HG03565 (cell line): ENCODE data around the gene RCAN2.
A peak's percentile ranks its signal among the peaks of the same experiment; 100 is the strongest.

Experiments
- ATAC-seq: cut with Tn5 transposase; IDR thresholded peaks from one replicate; pipeline ENCODE4 v1.9.1; 2021; ENCODE audit warnings: mild to moderate bottlenecking, moderate library complexity; ENCODE audit not compliant: unreplicated experiment

RCAN2 gene

GRCh38 chr6:46262928-46263706 is 228.1 kb downstream of the RCAN2 start:
- no peak for ATAC-seq

DNA sequence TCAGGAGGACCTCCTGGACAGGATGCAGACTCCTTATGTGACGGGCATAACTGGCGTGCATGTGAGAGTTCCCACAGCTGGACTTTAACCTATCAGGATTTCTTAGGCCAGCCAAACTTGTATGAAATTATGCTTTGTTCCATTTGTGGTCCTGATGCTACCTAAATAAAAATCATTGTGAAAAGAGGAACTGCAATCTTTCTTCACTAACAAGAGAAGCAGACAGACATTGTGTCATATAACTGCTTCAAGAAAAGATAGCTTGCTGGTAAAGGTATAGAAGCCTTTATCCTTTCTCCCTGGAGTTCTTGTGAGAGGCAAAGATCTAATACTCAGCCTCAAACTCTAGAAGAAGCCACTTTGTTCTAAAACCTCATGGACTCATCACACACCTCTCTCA is 233.0 kb downstream of the RCAN2 start:
- no peak for ATAC-seq

DNA sequence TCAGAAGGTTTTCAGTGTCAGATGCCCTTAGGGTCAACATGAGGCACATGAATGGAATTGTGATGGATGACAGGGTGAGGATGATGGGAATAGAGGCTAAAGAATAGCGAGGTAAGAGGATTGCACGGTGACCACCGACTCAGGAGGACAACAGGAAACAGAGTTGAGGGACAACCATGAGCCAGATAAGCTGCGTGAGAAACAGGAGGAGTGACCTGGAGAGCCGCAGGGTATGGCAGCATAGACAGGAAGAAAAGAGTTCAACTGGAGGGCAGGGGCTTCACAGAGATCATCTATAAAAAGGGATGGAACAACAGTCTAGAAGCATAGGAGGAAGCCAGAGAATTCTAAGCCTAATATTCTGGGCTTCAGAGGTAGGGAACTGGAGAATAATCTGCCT is 235.7 kb downstream of the RCAN2 start:
- no peak for ATAC-seq

DNA sequence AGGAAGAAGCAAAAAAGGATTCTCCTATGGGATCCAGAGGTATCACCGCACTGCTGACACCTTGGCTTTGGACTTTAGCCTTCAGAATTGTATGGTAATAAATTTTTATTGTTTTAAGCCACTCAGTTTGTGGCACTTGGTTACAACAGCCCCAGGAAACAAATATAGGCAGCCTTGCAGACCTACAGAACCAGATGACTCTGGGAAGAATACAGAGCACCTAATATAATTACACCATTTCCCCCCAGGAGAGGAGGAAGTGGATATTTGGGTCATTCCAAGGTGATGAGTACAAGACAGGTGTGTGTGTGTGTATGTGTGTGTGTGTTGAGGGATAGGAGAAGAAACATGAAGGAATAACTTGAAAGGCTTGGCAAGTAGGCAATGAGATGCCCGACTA is 236.3 kb downstream of the RCAN2 start:
- ATAC-seq = no peak

DNA sequence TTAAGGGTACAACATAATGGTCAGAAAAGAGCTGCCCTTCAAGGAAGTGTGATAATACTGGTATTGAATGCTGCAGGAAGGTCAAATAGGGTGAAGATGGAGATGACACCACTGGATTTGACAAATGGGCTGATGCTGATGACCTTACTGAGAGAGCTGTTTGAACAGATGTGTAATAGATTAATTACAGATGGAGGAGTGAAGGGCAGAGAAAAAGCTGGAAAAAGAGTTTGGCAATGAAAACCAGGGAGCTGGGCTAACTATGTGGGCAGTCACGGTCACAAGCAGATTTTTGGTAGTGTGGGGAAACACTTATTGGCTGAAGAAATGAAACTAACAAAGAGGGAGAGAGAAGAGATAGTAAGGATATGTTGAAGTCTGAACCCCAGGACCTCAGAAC is 236.9 kb downstream of the RCAN2 start:
- no peak for ATAC-seq

DNA sequence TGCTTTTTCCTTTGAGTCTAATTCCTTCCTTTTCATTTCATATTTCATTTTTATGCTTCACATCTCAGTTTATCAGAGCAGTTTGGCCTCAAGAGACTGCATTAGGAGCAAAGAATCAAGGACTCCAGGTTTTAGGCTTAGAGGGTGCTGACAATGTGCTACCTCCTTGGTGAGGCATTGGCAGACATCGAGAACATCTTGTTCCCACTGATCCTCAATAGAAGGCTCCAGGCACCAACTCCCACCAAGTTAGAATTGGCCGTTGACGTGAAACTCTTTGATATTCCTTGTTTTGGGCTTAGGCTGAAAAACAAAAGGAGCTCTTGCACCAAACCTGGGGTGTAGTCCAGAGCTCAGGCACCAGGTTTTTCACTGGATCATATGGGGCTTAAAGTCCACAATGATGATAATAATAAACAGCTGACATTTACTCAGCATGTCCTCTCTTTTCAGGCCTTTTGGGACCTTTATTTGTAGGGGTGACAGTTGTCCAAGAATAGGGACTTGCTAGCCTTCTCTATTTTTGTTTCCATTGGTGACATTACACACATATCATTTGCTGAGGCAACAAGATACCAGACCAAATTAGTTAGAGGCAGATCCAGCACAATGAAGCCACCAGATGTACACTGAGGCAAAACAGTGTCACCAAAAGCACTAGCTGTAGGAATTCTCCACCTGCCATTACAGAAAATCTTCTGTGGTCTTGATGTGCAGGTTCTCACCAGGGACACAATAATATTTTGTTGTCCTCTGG is 239.5 kb downstream of the RCAN2 start:
- no peak for ATAC-seq

GRCh38 chr6:46248143-46248542 is 243.1 kb downstream of the RCAN2 start:
- ATAC-seq = no peak

DNA sequence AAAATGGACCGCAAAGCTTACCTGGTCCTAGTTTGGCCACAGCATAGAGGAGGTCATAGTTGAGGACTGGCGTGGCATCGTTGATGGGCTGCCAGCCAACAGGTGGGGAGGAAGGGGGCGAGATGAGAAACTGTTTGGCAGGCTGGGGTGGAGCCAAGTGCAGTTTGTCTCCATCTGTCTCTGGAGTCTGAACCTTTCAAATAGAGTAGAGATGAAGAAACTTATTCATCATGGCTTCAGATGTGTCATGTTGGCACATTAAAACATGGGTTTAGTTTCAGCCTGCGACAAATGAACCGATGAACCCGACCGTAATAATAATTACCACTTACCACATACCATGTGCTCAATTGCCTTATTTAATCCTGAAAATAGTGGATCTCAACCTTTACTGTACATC is 244.5 kb downstream of the RCAN2 start:
- ATAC-seq = no peak

DNA sequence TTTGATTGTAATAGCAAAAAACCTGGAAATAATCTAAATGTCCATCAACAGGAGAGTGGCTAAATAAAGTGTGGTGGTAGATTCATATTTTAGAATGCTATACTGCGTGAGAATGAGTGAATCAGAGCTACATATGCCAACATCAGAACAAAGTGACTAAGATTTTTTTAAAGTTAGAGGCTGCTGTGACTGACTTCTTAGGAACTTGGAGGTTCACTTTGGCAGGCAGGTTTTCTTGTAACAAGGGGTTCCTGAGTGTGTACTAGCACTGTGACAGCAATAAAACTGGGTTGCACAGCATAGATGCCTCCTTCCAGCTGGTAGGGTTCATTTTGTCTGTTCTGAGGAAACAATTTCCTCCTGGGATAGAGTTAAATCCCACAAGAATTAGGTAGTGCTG is 245.2 kb downstream of the RCAN2 start:
- no peak for ATAC-seq

DNA sequence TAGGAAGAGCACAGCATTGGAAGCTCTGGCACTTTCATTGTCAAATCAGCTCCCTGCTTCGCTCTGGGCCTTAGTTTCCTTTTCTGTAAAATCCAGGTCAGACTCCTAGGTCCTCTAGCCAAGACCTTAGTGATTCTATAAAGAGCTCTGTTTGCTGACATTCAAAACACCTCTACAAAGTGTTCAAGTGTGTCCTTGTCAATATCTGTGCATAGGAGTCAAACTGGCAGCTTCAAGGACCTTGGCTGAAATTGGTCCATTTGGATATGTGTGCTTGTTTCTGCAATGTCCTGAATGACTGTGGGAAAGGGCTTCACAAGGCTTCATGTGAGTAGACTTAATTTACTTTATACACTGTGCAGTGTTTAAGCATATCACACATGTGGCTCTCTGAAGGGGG is 246.6 kb downstream of the RCAN2 start:
- ATAC-seq = no peak

DNA sequence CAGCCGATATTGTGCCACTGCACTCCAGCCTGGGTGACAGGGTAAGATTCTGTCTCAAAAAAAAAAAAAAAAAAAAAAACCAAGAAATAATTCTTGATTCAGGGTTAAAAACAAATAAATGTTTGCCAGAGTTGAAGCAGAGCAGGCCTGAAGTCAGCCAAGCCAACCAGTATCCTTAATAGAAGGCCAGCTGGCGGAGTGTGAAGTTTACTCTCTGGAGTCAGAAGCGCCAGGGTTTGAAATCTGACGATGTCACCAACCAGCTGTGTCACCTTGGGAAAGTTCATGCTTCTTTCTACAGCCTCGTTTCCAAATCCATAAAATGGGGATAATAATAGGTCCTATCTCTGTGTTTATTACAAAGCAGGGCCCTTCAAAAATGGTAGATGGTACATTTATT is 247.5 kb downstream of the RCAN2 start:
- no peak for ATAC-seq

- no peak for ATAC-seq
Measured at GRCh38 chr6:46242921-46243320, 248.3 kb downstream of the RCAN2 start.

DNA sequence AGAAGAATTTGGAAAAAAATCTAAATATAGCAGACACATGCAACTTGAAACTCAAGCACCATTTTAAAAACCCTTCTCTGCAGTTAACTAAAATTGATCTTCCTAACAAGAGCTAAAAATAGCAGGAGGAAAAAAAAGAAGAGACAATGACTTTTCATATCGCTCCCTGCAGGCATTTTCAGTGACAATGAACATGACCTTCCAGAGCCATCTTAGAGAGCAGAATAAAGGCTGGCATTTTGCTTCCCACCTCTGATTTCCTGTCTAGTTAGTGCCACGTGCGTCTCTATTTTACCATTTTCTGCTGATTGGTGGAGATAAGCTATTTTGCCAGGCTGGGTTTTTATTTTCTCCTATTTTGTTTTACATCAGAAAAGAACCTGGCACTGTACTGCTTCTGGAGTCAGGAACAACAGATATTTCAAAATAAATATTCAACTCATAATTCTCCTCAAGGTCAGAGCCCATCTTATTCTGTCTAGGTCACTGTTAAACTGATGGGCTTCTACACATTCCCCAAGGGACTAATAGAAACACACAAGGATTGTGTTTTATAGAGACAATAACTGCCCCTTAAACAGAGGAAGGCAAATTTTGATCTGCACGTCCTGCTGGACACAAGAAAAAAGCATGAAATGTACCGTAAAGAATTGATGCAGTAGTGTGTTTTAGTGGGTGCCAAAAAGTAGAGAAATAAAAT is 250.2 kb downstream of the RCAN2 start:
- ATAC-seq = no peak

DNA sequence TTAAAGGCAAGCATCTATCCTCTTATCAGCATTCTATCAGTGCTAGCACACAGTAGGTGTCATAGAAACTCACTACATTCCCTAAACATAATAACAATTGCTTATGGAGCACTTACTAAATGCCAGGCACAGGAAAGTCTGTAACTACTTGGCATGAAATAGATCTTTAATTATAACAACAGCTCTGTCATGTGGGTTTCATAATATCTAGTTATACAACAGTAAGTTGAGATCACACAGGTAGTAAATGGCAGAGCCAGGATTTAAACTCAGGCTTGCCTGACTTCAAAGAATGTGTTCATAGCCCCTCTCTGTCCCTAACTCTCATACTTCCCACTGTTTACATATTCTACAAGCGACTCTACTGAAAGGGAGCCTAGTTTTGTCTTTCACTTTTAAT is 254.5 kb downstream of the RCAN2 start:
- no peak for ATAC-seq

- ATAC-seq = no peak
Measured at GRCh38 chr6:46235242-46235641, 256.0 kb downstream of the RCAN2 start.

GRCh38 chr6:46234700-46235099 is 256.5 kb downstream of the RCAN2 start:
- ATAC-seq = no peak

DNA sequence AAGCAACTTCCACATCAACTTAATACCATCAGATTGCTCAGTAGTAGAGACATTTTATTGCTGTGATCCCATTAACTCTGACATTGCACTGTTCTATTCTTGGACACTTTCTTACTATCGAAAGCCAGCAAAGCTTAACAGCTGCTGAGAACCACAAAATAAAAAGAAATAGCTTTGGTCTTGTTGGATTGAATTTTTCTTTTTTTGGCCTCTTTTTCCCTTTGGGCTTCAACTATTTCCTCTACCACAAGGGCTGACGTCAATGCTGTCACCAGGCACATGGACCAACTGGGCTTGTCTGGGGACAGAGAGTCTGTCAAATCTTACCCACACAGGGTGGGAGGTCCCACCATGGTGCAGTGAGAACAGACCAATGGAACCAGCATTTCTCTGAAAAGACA is 257.1 kb downstream of the RCAN2 start:
- ATAC-seq = no peak

DNA sequence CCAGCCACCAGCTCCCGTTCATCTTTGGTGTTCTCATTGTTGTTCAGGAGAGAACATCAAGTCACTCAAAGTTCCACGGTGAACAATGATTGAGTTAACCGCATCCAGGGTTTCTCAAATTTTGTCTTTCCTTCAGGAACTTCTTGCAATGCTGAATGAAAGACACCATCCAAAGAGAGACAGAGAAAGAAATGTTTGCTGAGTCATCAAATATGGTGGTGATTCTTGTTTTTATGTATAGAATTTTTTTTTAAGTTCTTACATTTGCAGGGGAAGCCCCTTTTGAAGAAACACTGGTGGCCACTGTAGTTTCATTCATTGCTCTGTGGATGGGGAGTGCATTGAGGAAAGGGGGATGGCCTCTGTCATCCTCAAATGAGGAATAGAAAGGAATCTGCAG is 258.1 kb downstream of the RCAN2 start:
- ATAC-seq = no peak

GRCh38 chr6:46222286-46222685 is 269.0 kb downstream of the RCAN2 start:
- ATAC-seq = no peak

GRCh38 chr6:46221222-46221793 is 269.9 kb downstream of the RCAN2 start:
- ATAC-seq = peak; percentile 56
